ENCODE data around the gene PTBP3.

GRCh38 chr9:112311497-112311896 lies 21.9 kb downstream of the PTBP3 start:
- TF ChIP-seq ZFP36 (IDR thresholded peaks at IDR 0.05; ENCODE audit: borderline replicate concordance, partially characterized antibody) (no peak), ZSCAN20 (CRISPR knock-in tag; IDR thresholded peaks at IDR 0.05) (no peak), JUN (IDR thresholded peaks at IDR 0.05) (no peak), POLR2A (IDR thresholded peaks at IDR 0.05; ENCODE audit: low read length) (no peak), POLR2AphosphoS2 (conservative IDR thresholded peaks at IDR 0.05; ENCODE audit: low read length) (no peak), TFCP2L1 (CRISPR knock-in tag; IDR thresholded peaks at IDR 0.05) (no peak), RAD21 (conservative IDR thresholded peaks at IDR 0.05 in 1 of 2, IDR thresholded peaks at IDR 0.05 in 1 of 2) (no peak), MYC (IDR thresholded peaks at IDR 0.05; ENCODE audit: borderline replicate concordance, low read length) (no peak), CHD4 (IDR thresholded peaks at IDR 0.05; ENCODE audit: borderline replicate concordance) (no peak), KDM5A (IDR thresholded peaks at IDR 0.05) (no peak)
- TF ChIP-seq, protein P1, sequence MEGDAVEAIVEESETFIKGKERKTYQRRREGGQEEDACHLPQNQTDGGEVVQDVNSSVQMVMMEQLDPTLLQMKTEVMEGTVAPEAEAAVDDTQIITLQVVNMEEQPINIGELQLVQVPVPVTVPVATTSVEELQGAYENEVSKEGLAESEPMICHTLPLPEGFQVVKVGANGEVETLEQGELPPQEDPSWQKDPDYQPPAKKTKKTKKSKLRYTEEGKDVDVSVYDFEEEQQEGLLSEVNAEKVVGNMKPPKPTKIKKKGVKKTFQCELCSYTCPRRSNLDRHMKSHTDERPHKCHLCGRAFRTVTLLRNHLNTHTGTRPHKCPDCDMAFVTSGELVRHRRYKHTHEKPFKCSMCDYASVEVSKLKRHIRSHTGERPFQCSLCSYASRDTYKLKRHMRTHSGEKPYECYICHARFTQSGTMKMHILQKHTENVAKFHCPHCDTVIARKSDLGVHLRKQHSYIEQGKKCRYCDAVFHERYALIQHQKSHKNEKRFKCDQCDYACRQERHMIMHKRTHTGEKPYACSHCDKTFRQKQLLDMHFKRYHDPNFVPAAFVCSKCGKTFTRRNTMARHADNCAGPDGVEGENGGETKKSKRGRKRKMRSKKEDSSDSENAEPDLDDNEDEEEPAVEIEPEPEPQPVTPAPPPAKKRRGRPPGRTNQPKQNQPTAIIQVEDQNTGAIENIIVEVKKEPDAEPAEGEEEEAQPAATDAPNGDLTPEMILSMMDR (IDR thresholded peaks at IDR 0.05): no peak
- TF ChIP-seq, protein P2, sequence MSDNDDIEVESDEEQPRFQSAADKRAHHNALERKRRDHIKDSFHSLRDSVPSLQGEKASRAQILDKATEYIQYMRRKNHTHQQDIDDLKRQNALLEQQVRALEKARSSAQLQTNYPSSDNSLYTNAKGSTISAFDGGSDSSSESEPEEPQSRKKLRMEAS (IDR thresholded peaks at IDR 0.05): no peak
- TF ChIP-seq, protein P3, sequence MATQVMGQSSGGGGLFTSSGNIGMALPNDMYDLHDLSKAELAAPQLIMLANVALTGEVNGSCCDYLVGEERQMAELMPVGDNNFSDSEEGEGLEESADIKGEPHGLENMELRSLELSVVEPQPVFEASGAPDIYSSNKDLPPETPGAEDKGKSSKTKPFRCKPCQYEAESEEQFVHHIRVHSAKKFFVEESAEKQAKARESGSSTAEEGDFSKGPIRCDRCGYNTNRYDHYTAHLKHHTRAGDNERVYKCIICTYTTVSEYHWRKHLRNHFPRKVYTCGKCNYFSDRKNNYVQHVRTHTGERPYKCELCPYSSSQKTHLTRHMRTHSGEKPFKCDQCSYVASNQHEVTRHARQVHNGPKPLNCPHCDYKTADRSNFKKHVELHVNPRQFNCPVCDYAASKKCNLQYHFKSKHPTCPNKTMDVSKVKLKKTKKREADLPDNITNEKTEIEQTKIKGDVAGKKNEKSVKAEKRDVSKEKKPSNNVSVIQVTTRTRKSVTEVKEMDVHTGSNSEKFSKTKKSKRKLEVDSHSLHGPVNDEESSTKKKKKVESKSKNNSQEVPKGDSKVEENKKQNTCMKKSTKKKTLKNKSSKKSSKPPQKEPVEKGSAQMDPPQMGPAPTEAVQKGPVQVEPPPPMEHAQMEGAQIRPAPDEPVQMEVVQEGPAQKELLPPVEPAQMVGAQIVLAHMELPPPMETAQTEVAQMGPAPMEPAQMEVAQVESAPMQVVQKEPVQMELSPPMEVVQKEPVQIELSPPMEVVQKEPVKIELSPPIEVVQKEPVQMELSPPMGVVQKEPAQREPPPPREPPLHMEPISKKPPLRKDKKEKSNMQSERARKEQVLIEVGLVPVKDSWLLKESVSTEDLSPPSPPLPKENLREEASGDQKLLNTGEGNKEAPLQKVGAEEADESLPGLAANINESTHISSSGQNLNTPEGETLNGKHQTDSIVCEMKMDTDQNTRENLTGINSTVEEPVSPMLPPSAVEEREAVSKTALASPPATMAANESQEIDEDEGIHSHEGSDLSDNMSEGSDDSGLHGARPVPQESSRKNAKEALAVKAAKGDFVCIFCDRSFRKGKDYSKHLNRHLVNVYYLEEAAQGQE (IDR thresholded peaks at IDR 0.05): no peak
- TF ChIP-seq, protein P4, sequence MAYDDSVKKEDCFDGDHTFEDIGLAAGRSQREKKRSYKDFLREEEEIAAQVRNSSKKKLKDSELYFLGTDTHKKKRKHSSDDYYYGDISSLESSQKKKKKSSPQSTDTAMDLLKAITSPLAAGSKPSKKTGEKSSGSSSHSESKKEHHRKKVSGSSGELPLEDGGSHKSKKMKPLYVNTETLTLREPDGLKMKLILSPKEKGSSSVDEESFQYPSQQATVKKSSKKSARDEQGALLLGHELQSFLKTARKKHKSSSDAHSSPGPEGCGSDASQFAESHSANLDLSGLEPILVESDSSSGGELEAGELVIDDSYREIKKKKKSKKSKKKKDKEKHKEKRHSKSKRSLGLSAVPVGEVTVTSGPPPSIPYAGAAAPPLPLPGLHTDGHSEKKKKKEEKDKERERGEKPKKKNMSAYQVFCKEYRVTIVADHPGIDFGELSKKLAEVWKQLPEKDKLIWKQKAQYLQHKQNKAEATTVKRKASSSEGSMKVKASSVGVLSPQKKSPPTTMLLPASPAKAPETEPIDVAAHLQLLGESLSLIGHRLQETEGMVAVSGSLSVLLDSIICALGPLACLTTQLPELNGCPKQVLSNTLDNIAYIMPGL (CRISPR knock-in tag; IDR thresholded peaks at IDR 0.05; ENCODE audit: borderline replicate concordance): no peak

Measured in A549 (cell line).